ENCODE results near the gene CRADD. TPM values are rescaled to one million over a fixed set of nuclear protein-coding genes. Genes with fewer than 3 reads are reported as not detected.

CRADD gene
- total RNA-seq, 4 donors from 2014 or later, result 29.3 to 61.7 (median 46.5) TPM

DNA sequence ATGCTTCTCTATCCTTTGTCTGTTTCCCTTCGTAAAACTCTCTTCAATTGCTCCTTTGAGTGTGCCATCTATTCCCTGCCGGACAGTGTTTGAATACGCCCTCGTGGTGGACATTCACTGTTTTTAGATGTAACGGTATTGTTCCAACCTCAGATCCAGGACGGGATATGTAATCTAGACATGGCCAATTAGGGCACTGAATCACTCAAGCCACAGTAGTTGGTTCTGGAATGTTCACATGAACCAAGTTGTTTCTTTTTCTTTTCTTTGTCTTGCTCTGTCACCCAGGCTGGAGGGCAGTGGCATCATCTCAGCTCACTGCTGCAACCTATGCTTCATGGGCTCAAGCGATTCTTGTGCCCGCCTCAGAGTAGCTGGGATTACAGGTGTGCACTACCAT lies 267.0 kb downstream of the CRADD start:
- 82% methylated on average over 8 of the region's 8 CpGs for WGBS
- H3K27ac ChIP-seq, result no peak overlapping the region
- H3K9me3 ChIP-seq, result no peaks in the 10 kb centered on the region
- H3K4me1 ChIP-seq, result no peaks in the 10 kb centered on the region
- TF ChIP-seq POLR2AphosphoS5 (IDR thresholded peaks at IDR 0.05), result no peak
- TF ChIP-seq, protein P1, sequence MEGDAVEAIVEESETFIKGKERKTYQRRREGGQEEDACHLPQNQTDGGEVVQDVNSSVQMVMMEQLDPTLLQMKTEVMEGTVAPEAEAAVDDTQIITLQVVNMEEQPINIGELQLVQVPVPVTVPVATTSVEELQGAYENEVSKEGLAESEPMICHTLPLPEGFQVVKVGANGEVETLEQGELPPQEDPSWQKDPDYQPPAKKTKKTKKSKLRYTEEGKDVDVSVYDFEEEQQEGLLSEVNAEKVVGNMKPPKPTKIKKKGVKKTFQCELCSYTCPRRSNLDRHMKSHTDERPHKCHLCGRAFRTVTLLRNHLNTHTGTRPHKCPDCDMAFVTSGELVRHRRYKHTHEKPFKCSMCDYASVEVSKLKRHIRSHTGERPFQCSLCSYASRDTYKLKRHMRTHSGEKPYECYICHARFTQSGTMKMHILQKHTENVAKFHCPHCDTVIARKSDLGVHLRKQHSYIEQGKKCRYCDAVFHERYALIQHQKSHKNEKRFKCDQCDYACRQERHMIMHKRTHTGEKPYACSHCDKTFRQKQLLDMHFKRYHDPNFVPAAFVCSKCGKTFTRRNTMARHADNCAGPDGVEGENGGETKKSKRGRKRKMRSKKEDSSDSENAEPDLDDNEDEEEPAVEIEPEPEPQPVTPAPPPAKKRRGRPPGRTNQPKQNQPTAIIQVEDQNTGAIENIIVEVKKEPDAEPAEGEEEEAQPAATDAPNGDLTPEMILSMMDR (IDR thresholded peaks at IDR 0.05), result no peak
- TF ChIP-seq EP300 (IDR thresholded peaks at IDR 0.05), result no peak
- H3K4me3 ChIP-seq, result no peak overlapping the region
- DNase-seq (ENCODE audit: low spot score in 2 of 2), result no peak
- no peaks in the 10 kb centered on the region for H3K27me3 ChIP-seq
- no peaks in the 10 kb centered on the region for H3K36me3 ChIP-seq

Other genes starting within 250 kb of the CRADD start
- gene UBE2N, start 235.4 kb upstream of the CRADD start, total RNA-seq, result 10 to 100 TPM; 23.1 to 71.3 (median 54.3) TPM
- gene MRPL42, start 209.9 kb upstream of the CRADD start, total RNA-seq, result 10 to 100 TPM; 49.1 to 52.1 (median 50.8) TPM
- 10 to 100 TPM in 2 of 4 donors, 1 to 10 TPM in 2; 6.6 to 16.7 (median 10.2) TPM for gene SOCS2, start 104.7 kb upstream of the CRADD start, total RNA-seq

Data from suprapubic skin (tissue), 4 donors.